Putamen (tissue), 1 donor: ENCODE results near the gene CTSO.
"Not testable (repeated sequence)": the region's sequence is repeated elsewhere in the genome, so short reads cannot be mapped to it uniquely, and the experiment has no call there.

ENCODE experiments used
- DNase-seq: peaks from one replicate; pipeline ENCODE4 v3.0.0-alpha.2; 2016; ENCODE audit warnings: low spot score

The CTSO gene

DNA sequence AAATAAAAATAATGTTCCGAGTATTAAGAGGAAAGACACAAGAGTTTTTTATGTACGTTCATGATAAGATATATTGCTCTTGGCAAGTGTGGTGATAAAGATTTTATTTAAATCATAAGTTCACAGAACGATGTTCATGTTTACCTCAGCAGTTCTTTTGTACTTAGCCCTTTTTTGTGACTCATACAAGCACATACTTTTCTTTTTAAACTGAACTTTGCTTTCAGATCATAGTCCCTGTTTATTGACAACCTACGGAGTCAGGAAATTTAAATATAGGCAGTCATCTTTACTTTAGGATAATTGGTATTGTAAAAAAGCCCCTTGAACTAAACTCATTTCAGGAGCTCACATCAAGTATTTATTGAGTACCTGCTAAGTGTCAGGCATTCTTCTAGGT is 1.3 kb upstream of the CTSO start:
- DNase-seq: no peak

DNA sequence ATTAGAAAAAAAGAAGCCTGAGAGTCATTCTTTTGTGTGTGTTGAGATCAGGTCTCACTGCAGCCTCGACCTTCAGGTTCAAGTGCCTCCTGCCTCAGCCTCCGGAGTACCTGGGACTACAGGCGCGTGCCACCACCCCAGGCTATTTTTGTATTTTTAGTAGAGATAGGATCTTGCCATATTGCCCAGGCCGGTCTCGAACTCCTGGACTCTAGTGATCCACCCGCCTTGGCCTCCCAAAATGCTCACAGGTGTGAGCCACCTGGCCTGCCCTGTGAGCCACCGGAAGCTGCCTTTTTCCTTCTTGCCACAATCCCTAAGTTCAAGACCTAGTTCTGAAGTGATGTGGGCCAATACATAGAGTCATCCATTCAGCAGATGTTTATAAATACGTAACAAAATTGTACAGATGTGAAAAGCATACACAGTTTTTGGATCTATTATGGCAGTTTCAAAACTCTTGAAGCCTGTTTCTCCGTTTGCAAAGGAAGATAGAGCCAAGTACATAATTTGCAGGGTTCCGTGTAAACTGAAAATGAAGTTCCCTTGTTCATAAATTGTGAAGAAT is 536 bp upstream of the CTSO start:
- no peak for DNase-seq

DNA sequence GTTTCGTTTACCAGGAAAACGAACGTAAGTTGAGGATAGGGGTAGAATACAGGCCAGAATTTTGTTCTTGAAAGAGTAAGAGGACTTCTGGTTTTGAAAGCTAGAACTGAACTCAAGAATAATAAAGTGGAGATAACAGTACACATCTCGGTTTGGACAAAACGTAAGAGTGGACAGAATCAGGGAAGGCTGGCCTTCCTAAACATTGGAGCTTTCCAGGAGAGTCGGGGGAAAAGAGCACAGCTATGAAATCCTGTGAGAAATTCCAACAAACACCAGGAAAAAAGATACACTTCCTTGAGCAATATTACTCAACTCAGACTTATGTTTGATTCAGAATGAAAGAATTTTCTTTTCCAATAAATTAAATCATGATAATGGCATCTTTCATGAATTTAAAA is 1.2 kb downstream of the CTSO start:
- no peak for DNase-seq

DNA sequence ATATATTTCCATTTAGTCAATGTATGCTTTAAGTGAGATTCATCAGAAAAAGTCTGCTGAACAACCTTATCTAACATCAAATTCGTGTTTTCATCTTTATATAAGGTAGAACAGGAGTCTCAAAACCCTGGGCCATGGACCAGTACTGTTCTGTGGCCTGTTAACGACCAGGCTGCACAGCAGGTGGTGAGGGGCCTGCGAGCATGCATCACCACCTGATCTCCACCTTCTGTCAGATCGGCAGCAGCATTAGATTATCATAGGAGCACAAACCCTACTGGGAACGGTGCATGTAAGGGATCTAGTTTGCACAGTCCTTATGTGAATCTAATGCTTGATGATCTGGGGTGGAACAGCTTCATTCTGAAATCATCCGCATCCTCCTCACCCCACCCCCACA is 3.2 kb downstream of the CTSO start:
- DNase-seq: no peak

DNA sequence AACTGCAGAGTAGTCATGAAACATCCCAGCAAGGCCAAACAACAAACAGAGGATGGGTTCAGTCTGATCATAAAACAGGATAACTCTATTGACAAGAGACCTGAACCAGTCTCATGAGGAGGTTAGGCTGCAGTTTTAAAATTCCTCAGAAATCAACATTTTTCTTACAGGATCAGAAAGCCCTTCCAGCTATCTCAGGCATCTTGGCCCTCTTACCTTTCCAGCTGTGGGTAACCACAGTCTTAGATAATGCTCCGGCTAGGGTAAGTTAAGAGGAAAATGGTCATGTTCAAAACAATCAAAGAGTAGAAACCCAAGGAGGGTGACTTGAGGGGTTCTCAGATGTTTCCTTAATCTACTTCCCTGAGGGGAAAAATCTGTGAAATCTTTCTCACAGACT is 5.1 kb downstream of the CTSO start:
- no peak for DNase-seq

DNA sequence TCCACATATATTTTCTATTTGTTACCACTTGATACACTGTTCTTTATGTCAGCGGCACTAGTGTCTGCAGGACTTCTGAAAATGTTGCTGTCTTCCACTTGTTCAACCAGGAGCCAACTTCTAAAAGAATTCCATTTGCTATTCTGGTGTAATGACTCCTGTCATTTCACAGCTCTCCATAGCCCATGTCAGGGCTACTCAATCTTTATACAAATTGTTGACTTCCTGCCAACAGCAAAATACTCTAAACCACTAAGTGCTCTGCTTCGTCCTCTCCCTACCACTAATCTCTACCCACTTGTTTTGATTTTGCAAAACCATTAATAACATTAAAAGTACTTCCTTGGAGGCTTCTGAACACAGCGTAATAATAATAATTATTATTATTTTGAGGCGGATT is 7.2 kb downstream of the CTSO start:
- DNase-seq: no peak

DNA sequence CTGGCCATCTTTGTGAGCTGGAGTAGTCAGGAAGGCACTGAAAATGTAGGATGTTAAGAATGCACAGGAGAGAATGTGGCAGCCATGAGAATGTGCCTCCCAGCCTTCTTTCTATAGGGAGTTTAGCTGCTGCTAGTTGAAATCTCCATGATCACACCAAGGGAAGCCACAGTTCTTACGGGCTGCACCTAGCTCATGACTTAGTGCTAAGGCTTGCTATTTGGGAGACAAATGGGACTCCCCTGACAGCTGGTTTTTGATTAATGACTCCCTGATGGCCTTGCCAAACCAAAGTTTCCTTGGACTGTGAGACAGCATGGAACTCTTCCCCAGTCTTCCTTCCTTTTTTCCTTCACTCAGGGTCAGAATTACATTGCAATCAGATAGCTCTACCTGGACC is 9.2 kb downstream of the CTSO start:
- no peak for DNase-seq

DNA sequence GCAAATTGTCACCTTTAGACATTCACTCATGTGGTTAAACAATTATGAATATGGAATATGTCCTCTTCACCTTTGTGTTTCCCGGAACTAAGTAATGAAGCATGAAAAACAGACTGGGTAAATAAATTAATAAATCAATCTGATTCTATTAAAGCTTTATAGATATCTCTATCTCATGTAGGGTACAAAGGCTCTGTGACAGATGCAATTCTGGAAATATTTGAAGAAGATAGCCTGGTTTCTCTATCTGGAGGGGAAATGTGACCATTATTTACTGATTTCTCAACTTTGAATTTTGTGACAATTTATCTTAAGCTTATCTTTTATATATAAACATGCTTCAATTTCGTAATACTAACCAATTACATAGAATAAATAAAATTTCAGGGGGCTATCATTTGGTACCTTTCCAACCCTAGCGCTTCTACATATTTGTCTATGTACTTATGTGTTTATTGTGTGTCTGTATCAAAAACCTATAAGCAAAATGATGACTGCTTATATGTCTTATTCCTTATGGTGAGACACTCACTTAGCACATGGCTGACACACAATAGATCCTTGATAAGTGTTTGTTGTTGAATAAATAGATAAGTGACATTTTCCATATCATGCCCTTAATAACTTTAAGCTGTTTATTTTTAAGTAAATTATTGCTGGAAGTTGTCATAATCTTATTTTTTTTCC is 9.9 kb downstream of the CTSO start:
- DNase-seq: no peak

DNA sequence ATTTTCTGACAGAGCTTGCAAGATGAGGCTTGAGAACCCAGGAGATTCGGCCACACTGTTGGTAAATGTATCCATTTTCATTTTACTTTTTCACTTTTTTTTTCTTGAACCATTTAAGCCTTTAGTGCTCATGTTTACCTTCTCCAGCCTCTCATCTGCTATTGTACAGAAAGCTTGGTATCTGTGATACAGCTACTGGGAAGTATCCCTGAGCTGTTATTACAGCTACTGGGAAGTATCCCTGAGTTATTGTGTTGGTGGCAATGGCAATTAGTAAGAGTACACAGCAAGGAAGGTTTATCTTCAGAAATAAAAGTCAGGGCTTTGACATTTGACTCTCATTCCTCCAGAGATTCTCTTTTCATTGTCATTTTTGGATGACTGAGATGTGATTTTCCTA is 11.8 kb downstream of the CTSO start:
- DNase-seq: no peak

DNA sequence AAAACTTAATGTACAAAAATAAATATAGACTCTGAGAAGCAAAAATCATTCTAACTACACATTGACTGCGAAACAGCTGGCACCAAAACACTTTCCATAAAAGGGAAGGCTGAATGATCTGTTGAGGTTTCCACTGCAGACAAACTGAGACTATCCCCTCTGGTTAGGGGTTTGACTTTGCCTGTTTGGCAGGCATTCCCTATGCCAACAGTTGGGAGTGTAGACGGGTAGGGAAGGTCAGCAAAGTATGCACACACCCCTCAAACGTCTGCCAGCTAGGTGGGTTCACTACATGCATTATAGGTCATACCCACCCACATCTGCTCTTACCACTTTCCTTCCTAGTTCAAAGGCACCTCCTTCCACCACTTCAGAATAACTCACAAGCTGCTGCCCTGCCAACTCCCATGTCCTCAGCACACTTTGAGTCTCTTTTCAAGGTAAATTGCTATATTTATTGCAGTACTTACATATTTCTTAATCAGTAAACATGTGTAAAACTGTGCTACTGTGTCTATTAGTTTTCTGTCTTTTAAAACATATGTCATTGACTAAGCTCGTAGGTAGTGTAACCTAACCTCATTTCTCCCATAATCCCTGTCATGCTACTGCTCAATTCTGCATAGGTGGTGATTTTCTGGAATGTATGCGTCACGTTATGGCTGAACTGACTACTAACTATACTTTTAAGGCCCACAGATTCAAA is 12.4 kb downstream of the CTSO start:
- no peak for DNase-seq

DNA sequence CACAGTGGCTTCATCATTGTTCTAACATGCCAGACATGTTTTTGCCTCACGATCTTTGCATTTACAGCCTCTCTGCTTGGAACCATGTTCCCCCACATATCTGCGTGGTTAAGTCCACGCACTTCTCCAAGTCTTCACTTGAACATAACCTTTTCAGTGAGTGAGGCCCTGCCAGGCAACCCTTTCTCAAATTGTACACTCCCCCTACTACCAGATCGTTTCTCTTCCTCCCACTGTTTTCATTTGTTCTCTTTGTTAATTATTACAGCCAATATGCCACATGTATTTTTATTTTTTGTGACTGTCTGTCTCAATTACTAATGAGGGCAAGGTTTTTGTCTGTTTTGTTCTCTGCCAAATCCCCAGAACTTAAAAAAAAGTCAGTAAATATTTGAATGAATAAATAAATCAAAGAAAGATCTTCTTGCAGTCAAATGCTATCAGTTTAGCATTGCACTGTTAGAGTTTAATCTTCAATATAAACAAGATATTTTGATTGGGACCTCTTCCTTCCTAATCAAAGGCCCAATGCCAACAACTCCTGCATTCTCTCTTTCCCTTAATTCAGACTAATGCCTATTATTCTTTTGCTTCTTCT is 18.2 kb downstream of the CTSO start:
- DNase-seq: no peak

DNA sequence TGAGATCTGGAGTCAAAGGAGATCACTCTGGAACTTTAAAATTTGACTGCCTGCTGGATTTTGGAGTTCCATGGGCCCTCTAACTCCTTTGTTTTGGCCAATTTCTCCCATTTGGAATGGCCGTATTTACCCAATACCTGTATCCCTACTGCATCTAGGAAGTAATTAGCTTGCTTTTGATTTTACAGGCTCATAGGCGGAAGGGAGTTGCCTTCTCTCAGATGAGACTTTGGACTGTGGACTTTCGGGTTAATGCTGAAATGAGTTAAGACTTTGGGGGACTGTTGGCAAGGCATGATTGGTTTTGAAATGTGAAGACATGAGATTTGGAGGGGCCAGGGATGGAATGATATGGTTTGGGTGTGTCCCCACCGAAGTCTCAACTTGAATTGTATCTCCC is 19.0 kb downstream of the CTSO start:
- not testable (repeated sequence) for DNase-seq

DNA sequence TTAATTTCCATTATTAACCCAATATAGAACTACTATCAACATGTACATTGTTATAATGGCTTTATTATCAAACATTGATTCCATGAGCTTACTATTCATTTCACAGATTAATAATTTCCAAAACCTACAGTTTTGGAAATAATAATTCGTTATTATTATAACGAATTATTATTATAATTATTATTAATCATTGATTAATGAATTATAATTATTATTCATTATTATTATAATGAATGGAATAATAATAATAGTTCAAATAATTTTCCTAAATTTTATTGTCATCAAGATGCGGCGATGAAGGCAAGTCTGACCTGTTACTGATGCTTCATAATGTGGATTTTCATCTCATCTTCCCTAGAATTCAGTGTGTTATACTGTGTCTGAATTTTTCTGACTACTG is 22.0 kb downstream of the CTSO start:
- DNase-seq: no peak

DNA sequence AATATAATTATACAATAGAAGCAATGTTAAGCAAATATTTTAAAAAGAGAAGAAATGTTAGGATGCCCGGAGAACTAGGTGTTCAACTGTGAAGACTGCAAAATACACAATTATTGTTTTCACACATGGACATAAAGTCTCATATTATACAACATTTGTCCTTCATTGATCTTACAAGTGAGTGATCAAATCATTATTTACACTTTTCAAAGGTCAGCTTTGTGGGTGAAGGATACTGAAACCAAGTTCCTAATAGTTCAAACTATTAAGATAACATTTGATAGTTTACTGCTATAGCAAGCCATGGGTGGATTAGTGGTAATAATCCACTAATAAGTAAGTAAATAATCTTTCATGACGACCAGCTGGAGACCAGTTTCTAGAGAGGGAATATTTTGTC is 23.3 kb downstream of the CTSO start:
- DNase-seq: no peak

DNA sequence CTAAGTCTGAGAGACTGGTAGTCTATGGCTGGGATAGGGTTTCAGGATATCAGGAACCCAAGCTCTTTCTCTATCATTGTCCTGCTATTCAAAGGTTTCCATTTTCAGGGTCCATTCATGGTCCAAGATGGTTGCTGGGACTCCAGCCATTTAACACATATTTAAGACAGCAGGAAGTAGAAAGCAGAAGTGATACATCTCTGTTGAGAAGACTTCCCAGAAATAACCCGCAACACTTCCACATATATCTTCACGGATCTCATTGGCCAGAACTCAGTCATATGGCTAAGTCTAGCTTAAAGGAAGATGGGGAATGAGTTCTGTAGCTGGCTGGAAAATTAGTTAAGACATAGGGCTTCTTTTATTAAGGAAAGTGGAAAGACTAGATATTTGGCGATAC is 23.8 kb downstream of the CTSO start:
- DNase-seq: no peak

DNA sequence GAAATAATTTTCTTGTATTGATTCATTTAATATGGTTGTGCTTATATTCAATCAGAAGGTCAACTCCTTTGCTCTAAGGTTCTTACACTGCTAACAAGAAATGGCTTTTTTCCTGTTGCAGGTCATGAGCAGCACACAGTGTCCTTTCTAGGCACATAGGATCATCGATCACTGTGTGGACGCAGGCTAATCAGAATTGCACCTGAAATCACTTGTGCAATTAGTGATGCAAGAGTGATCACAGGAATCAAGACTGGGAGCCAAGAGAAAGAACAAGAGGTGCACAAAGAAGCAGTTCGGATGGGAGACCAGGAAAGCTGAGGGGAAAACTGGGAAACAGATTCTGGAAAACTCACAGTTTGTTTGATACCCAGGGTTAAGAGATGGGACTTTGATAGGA is 29.0 kb downstream of the CTSO start:
- DNase-seq: no peak

DNA sequence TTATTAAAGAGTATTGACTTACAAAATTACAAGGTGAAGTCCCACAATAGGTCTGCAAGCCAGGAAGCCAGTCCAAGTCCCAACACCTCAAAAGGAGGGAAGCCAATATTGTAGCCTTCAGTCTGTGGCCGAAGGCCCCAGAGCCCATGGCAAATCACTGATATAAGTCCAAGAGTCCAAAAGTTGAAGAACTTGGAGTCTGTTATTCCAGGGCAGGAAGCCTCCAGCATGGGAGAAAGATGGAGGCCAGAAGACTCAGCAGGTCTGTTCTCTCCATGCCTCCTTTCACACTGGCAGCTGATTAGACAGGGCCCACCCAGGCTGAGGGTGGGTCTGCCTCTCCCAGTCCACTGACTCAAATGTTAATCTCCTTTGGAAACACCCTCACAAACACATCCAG is 32.1 kb downstream of the CTSO start:
- DNase-seq: no peak

DNA sequence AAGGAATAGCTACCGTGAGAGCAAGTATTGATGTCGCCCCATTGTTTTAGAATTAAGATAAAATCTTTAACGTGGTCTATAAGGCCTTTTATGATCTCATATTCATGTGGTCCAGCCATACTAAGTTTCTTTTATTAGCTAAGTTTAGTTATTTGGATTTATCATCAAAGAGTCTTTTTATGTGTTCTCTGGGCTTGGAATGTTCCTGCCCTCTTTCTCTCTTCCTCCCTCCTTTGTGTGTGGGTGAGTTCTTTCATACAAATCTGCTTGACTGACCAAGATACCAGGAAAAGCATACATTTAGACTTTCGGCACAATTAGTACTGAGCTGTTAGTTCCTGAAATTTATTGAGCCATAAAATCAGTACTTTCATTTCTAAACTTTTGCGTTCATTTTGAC is 38.9 kb downstream of the CTSO start:
- DNase-seq: no peak

DNA sequence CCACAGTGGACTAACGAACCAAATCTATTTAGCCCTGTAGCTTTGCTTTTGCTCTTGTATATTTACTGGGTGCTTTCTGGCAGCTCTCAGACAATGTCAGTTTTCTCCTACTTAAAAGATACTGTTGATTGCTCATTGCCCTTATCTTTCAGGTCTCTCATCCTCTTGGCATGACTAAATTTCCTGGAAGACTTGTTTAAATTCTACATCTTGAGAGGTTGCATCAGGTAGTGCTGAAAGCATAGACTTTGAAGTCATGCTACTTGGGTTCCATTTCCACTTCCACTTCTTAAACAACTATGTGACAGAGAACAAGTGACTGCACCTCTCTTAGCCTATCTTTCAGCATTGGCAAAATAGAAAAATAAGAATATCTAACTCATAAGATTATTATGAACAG is 41.8 kb downstream of the CTSO start:
- no peak for DNase-seq

DNA sequence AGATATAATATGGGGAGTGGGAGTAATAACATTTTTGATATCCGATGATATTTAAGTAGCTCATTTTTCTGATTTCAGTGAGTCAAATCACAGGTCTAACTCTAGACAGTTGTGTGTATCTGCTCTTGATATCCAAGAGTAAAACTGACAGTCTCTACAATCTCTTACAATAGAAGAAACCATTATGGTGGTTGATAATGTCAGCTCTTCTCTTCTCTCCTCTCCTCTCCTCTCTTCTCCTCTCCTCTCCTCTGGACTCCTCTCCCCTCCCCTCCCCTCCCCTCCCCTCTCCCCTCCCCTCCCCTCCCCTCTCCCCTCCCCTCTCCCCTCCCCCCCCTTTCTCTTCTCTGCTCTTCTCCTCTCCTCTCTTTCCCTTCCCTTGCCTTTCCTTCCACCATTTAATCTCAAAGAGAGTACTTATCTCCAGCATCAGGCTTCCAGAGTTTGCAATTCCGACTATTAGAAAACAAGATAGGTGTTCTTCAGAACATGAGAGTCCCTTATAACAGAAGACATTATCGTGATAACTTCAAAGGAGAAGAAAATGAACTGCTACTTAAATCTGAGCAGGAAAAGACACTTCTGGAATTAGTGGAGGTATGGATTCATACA is 43.9 kb downstream of the CTSO start:
- no peak for DNase-seq

DNA sequence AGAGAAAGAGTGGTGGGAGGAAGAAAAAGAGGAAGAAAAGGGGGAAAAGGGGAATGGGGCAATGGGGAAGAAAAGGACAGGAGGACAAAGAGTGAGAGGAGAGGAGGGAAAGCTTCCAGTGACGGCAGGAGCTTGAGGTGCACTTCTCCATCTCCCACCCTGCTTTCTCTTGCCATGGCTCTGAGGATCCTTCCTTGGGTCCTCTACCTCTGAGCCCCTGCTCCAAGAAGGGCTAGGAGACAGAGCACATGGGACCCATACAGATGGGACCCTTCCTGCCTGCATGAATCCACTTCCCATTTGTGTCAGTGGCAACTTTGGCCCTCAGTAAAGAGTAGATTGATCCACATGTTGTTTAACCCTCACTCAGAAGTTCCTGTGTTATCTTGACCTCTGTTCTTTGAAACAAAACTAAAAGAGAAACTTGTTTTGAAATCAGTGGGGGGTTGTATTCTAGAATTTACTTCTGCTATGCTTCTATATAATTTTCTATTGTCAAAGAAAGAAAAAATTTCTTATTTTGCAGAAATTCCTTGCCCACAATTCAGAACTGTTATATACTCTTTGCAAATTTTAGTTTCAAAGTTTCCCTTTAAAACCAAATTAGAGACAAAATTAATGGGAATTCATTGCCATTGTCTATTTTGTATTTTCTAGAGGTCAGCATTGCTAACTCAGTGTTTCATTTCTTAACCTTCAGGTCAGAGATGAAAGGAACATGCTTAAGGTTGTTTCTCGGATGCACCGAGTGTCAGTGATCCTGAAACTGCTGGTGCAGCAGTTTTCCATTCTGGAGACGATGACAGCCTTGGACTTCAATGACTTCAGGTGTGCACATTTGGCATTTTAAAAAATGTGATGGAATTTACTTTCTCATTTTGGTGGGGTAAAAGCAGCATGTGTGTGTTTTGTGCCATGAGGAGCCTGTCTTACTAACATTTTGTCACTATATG is 45.2 kb downstream of the CTSO start:
- no peak for DNase-seq

DNA sequence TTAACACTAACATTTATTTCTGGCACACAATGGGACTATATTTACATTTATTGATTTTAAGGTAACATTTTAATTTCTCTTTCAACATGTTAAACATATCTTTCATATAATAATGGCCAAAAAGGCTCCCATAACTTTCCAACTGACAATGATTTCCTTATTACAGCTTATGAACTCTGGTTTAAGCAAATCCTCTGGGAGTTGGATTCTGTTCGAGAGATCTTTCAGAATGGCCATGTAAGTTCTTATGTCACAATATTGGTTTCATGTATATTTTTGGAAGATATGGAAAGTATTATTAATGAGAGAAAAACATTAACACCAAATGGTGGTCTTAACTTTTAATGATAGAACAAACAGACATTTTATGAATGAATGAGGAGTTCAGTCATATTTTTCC is 46.1 kb downstream of the CTSO start:
- DNase-seq: no peak
